LNCaP clone FGC (cell line): ENCODE results near the gene BORCS5.

Source experiments
- DNase-seq: peaks from one replicate; pipeline ENCODE4 v3.0.0-alpha.2; 2011; ENCODE audit warnings: low read depth
- H3K4me3 ChIP-seq: 2 replicates; pipeline ENCODE4 v1.5.1; 2011; ENCODE audit warnings: mild to moderate bottlenecking, low read depth, low read length, control low read depth
- CTCF ChIP-seq: IDR thresholded peaks from 2 replicates; pipeline ENCODE4 v1.5.1; 2012; ENCODE audit warnings: mild to moderate bottlenecking; ENCODE audit not compliant: control insufficient read depth, insufficient read depth; ENCODE audit errors: extremely low read depth

BORCS5 gene

GRCh38 chr12:12446786-12447185, 89.9 kb downstream of the BORCS5 start:
- H3K4me3 ChIP-seq: no peak overlapping the region
- TF ChIP-seq CTCF: no peak
- DNase-seq: no peak

GRCh38 chr12:12447236-12447635, 90.4 kb downstream of the BORCS5 start:
- no peak for DNase-seq
- TF ChIP-seq CTCF: no peak
- H3K4me3 ChIP-seq: no peak overlapping the region

- TF ChIP-seq CTCF: no peak
These were observed 91.0 kb downstream of the BORCS5 start for GRCh38 chr12:12447837-12448236.

GRCh38 chr12:12449533-12450025, 92.7 kb downstream of the BORCS5 start:
- peak; percentile 95 for DNase-seq
- no peak overlapping the region for H3K4me3 ChIP-seq
- no peak for TF ChIP-seq CTCF

More at GRCh38 chr12:12447837-12448236, 91.0 kb downstream of the BORCS5 start:
- DNase-seq: no peak
- no peak overlapping the region for H3K4me3 ChIP-seq

GRCh38 chr12:12450043-12450471, 93.2 kb downstream of the BORCS5 start:
- no peak for DNase-seq
- H3K4me3 ChIP-seq: peak overlapping the region; percentile 22; the same call in 1 of the 2 replicates
- TF ChIP-seq CTCF: no peak

- no peak overlapping the region for H3K4me3 ChIP-seq
- no peak for TF ChIP-seq CTCF
These were observed 94.2 kb downstream of the BORCS5 start for GRCh38 chr12:12451098-12451497.

GRCh38 chr12:12452326-12452902, 95.5 kb downstream of the BORCS5 start:
- DNase-seq: no peak
- H3K4me3 ChIP-seq: no peak overlapping the region
- TF ChIP-seq CTCF: no peak

More at GRCh38 chr12:12451098-12451497, 94.2 kb downstream of the BORCS5 start:
- DNase-seq: peak; percentile 87
